ENCODE data around the gene FAF1.
A peak's percentile ranks its signal among the peaks of the same experiment; 100 is the strongest.

FAF1 gene

GRCh38 chr1:50981741-50982140, 21.7 kb upstream of the FAF1 start:
- TF ChIP-seq CTCF (IDR thresholded peaks at IDR 0.05) = no peak
- H3K36me3 ChIP-seq = no peaks in the 10 kb centered on the region
- intact Hi-C loops (cut with DNase I; ENCODE audit: low total_unique reads) = no loop called here
- peak overlapping the region; percentile 99 to 100 for H3K27ac ChIP-seq
- peaks cover 0 to 55% (median 3%) of the 10 kb centered on the region in 4 donors for H3K4me1 ChIP-seq
- no peaks in the 10 kb centered on the region for H3K27me3 ChIP-seq
- no peak for DNase-seq
- peak overlapping the region; percentile 24 to 39 for H3K4me3 ChIP-seq
- H3K9me3 ChIP-seq = no peaks in the 10 kb centered on the region

- H3K27me3 ChIP-seq = no peaks in the 10 kb centered on the region
Measured at GRCh38 chr1:50980505-50980904, 20.4 kb upstream of the FAF1 start.

GRCh38 chr1:50979937-50980336, 19.9 kb upstream of the FAF1 start:
- no peak for TF ChIP-seq CTCF (IDR thresholded peaks at IDR 0.05)
- Histone ChIP-seq H3K27ac (peak overlapping the region; percentile 99 to 100), H3K4me3 (peak overlapping the region; percentile 83 to 98), H3K27me3 (no peaks in the 10 kb centered on the region), H3K4me1 (peaks cover 0 to 56% (median 3%) of the 10 kb centered on the region in 4 donors), H3K9me3 (no peaks in the 10 kb centered on the region), H3K36me3 (no peaks in the 10 kb centered on the region)
- intact Hi-C loops (cut with DNase I; ENCODE audit: low total_unique reads) = no loop called here
- DNase-seq = no peak

More at GRCh38 chr1:50980505-50980904, 20.4 kb upstream of the FAF1 start:
- Histone ChIP-seq H3K27ac (peak overlapping the region; percentile 99 to 100), H3K36me3 (no peaks in the 10 kb centered on the region), H3K4me1 (peaks cover 0 to 56% (median 3%) of the 10 kb centered on the region in 4 donors), H3K9me3 (no peaks in the 10 kb centered on the region), H3K4me3 (peak overlapping the region; percentile 83 to 98)
- no peak for TF ChIP-seq CTCF (IDR thresholded peaks at IDR 0.05)
- intact Hi-C loops (cut with DNase I; ENCODE audit: low total_unique reads) = no loop called here
- DNase-seq = no peak

- intact Hi-C loops (cut with DNase I; ENCODE audit: low total_unique reads) = no loop called here
- DNase-seq = no peak
- Histone ChIP-seq H3K4me3 (peak overlapping the region; percentile 83 to 98), H3K27me3 (no peaks in the 10 kb centered on the region), H3K27ac (peak overlapping the region; percentile 99 to 100), H3K4me1 (peaks cover 0 to 57% (median 3%) of the 10 kb centered on the region in 4 donors), H3K36me3 (no peaks in the 10 kb centered on the region), H3K9me3 (no peaks in the 10 kb centered on the region)
- TF ChIP-seq CTCF (IDR thresholded peaks at IDR 0.05) = no peak
Measured at GRCh38 chr1:50978852-50979781, 19.1 kb upstream of the FAF1 start.

- no peaks in the 10 kb centered on the region for H3K9me3 ChIP-seq
- H3K27ac ChIP-seq = peak overlapping the region; percentile 99 to 100
- H3K36me3 ChIP-seq = no peaks in the 10 kb centered on the region
- TF ChIP-seq CTCF (IDR thresholded peaks at IDR 0.05) = no peak
- DNase-seq = peak; percentile 53 to 85
- no peaks in the 10 kb centered on the region for H3K27me3 ChIP-seq
- H3K4me1 ChIP-seq = peaks cover 0 to 55% (median 3%) of the 10 kb centered on the region in 4 donors
- peak overlapping the region; percentile 83 to 98 for H3K4me3 ChIP-seq
- intact Hi-C loops (cut with DNase I; ENCODE audit: low total_unique reads) = no loop called here
Measured at GRCh38 chr1:50978144-50978851, 18.2 kb upstream of the FAF1 start.

All from tibial artery (tissue), 4 donors.